GM19372 (cell line): ENCODE results near the gene CDKN2B.

ENCODE experiments used
- ATAC-seq: cut with Tn5 transposase; IDR thresholded peaks from one replicate; pipeline ENCODE4 v1.9.1; 2021; ENCODE audit warnings: mild to moderate bottlenecking, low read depth, moderate library complexity; ENCODE audit not compliant: unreplicated experiment

CDKN2B gene

DNA sequence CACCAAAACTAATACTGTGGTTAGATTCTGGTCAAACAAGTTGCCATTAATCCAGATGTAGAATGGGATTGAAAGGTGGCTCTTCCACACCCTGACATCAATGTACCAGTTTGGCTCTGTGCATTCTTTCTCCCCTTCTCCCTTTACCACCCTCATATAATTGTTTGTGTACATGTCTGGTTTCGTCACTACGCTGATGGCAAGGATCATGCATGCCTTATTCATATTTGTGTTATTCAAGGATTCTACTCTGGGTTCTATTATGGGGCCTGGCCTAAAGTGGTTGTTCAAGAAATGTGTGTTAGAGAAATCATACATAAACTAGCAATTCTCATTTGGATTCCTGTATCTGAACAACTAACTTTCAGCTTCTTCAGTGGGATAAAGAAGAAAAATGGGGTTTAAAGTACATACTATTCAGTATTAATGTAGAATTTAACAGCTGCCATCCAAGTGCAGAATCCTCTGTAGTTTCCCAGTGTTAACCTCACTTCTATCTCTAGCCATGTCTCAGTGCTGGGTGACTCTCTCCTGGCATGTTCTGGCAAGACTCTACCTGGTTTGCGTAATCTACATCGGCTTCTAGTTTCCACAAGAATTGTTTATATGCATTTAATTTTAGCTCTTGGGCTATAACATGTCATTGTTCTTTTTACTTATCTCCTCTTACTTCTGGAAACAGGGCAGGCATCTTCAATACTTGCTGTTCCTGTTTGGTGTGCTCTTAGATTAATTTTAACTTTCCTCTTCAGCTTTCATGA is 27.9 kb upstream of the CDKN2B start:
- no peak for ATAC-seq

DNA sequence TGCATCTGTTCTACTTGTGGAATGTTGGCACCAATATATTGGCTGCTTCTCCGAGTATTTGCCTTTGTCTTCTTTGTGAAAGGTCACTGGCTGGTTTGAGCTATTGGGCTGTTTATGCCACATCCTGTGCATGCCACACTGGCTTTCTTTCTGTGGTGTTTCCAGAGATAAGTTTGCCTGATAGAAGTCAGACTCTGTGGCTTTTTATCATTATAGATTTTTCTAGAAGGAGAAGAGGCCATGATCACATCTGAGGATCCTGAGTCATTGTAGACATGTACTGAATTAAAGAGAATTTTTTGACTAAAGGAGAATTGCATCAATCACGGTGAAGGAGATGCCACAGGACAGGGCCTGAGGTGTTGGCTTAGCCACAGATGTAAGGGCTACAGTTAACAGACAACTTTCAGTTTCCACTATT is 26.5 kb upstream of the CDKN2B start:
- no peak for ATAC-seq

DNA sequence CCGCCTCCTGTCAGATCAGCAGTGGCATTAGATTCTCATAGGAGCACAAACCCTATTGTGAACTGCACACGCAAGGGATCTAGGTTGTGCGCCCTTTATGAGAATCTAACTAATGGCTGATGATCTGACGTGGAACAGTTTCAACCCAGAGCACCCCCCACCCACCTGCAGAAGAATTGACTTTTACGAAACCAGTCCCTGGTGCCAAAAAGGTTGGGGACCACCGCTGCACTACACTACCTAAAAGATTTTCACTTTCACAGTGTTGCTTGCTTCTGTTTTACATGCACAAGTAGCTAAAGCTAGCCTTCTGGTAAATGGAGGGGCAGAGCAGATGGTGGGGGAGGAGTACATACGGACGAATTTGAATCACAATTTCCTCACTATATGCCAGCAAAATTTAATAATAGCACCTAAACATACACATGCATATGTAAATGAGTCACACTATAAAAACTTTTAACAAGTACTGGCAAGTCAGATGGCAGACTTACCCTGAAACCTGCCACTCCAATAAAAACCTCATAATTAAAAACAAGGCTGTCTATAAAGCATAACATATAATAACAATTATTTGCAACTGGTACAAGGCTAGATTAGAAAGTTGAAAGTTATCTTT is 24.0 kb upstream of the CDKN2B start:
- no peak for ATAC-seq

DNA sequence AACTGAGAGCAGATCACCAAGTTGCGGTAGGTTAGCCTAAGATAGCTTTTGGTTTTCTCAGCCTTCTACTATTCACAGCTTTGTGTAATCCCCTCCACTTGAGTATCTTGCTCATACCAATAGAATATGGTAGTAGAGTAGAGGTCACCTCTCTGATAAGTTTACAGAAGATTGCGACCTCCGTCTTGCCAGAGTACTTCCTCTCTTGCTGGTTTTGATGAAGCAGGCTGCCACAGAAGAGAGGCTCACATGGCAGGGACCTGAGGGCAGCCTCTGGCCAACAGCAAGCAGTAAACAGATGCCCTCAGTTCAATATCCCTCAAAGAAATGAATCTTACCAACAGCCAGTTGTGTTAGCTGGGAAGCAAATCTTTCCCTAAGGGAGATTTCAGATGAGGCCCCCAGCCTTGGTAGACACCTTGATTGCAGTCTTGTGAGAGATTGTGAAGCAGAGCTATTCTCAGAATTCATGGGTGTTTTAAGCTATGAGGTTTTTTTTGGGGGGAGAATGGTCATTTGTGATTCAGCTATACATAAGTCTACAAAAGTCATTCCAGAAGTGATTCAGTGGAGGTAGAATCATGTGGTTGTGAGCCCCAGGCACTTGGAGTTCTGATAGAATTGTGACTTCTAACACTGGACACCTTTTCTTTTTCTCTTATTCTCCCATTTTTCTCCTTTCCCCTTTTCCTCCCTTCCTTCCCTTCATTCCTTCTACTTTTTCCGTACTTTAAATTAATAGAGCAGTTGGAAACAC is 22.7 kb upstream of the CDKN2B start:
- no peak for ATAC-seq

DNA sequence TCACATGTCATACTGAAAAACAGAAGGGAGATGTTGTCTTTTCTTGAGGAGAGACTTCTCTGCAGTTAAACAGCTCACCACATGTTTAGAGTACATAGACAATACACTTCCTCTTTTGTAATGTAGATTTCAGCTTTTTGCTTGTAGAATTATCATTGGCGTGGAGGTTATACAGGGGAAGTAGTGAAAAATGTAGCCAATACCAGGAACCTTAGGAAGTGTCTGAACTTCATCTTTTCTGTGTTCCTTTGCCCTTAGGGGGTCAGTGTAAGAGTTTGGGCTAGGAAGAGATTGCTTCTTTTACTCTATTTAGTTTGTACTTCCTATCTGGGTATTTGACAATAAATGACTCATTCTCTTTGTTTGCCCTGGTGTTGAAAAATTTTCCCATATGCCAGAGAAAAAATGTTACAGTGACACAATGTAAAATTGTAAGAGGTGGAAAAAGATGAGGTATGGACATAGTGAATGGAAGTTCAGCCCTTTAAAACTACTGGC is 21.0 kb upstream of the CDKN2B start:
- ATAC-seq = peak; percentile 90

DNA sequence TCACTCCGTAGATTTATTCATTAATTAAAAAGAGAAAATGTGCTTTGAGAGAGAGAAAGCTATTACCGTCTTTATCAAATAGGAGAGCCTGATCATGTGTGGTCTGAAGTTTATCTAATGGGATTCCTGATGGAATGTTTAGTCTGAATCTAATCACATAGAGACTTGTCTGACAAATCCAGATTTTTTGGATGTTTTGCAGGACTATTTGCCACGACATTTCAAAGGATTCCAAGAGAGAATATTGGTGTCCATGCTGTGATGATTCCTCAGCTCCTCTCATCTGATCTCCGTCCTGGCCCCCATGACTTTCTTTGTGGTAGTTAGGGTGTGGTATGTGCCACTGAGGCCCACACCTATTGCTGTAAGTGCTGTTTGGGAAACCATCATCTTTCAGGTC is 20.1 kb upstream of the CDKN2B start:
- ATAC-seq = no peak

DNA sequence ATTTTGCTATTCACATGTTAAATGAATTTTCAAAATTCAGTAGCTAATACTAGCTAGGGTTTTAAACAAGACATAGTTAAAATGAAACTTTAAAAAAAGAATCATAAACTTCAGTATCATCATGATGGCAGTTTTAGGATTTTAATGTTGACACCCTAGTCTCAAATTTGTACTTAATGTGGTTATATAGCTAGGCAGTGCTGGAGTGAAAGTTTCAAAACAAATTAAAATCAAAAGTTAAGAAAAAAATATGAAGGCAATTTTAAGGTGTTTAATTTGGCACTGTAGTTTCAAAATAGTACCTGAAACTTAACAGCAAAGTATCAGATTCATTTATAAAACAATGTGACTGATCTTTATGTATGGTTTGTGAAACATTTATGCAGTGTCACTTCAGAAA is 19.3 kb upstream of the CDKN2B start:
- ATAC-seq = no peak

DNA sequence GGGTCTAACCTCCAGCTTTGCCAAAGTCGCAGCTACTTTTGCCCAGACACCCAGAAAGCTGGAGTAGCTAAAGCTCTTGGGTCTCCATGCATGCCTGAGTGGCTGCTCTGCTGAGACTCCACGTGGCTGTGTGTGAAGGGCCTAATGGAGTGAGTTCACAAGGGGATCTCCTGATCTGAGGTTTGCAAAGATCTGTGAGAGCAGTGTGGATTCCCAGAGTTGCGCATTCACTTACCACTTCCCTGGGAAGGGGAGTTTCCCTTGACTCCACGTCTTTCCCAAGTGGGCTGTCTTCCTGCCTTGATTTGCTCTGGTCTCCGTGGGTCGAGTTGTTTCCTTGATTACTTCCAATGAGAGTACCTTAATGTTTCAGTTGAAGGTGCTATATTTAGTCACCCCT is 17.6 kb upstream of the CDKN2B start:
- ATAC-seq = no peak

DNA sequence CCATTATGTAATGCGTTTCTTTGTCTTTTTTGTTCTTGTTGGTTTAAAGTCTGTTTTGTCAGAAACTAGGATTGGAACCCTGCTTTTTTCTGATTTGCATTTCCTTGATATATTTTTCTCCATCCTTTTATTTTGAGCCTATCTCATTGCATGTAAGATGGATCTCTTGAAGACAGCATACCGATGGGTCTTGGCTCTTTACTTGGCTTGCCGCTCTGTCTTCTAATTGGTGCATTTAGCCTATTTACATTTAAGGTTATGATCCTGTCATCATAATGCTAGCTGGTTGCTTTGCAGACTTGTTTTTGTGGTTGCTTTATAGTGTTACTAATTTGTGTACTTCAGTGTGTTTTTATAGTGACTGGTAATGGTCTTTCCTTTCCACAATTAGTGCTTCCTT is 13.3 kb upstream of the CDKN2B start:
- ATAC-seq = no peak

DNA sequence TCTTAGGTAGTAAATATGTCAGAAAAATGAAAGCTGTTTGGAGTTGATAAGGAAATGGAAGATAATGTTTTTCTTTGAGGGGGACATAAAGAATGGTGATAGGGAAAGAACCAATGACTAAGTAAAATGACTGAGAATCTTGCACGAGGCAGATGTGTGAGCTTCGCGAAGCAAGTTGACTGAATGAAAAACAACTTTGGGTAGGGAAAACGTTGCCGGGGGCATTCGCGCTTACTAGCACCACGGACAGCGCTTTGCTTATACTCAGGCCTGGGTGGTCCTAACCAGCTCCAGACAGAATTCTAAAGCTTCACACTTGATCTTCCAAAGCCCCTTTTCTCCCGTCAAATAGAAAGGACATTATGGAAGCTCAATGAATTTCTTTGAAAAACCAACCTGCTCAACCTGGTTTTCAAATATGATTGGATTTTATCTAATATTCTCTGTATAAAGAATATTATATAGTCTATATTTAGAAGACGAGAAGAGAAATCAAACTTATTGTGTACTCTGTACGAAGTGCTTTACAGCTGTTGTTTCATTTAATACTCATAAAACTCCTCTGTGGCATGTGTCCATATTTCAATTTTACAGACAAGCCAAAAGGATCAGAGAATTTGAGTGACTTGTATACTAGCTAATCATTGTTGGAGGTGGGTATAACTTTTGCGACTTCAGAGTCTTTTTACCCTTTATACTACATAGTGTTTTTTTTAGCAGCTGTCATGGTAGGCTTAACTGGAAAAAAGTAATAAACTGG is 1.9 kb upstream of the CDKN2B start:
- ATAC-seq = no peak

DNA sequence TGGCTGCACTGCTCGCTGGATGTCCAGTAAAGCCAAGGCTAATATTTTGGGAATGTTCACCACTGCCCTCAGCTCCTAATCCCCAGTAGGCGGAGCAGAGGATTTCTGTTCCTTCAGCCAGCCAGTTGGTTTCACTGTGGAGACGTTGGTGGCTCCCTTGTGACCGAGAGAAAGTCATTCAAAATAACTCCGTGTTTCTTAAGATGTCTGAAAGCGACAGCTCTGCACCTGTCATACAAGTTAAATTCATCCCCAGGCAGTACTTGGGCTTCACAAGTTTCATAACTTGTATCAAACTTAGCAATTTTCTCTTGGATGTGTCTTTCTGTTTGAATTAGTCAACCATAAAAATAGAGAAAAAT is 382 bp upstream of the CDKN2B start:
- ATAC-seq = peak; percentile 25

DNA sequence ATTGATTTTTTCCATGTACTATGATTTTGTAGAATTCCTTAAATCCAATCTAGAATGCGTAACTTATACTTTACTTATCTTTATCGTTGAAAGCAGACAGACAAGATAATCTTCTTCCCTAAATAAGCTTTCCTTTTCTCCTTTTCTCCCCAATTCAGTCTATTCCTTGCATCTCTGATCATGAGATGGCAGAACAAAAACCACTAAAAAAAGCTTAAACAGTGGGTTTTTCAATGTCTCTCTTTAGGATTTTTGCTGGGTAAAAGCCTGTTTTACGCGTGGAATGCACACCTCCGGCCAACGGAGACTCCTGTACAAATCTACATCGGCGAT is 755 bp downstream of the CDKN2B start:
- no peak for ATAC-seq

DNA sequence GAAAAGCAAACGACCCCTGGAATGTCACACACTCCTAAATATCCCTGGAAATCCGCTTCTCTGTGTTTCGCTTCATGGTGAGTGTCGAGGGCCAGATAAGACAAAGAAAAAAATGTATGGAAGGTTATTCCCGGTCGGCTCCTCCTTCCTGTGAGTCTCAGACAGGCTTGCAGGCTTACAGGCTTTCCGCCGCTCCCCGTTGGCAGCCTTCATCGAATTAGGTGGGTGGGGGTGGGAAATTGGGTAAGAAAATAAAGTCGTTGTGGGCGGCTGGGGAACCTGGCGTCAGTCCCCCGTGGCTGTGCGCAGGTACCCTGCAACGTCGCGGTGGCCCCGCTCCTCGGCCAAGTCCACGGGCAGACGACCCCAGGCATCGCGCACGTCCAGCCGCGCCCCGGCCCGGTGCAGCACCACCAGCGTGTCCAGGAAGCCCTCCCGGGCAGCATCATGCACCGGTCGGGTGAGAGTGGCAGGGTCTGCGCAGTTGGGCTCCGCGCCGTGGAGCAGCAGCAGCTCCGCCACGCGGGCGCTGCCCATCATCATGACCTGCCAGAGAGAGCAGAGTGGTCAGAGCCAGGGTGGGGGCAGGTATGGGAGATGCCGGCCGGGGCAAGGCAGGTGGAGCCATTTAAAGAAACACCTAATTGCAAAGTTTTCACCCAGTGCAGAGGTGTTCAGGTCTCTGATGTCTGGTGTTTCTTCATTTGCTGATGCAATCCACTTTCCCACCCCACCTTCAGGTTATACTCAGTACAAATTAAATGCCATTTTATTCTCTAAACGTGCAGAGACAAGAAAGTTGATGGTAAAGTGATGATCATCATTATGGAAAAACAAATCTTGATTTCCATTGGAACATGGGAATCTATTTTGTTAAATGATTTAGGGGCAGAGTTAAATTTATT is 3.2 kb downstream of the CDKN2B start:
- ATAC-seq = no peak

DNA sequence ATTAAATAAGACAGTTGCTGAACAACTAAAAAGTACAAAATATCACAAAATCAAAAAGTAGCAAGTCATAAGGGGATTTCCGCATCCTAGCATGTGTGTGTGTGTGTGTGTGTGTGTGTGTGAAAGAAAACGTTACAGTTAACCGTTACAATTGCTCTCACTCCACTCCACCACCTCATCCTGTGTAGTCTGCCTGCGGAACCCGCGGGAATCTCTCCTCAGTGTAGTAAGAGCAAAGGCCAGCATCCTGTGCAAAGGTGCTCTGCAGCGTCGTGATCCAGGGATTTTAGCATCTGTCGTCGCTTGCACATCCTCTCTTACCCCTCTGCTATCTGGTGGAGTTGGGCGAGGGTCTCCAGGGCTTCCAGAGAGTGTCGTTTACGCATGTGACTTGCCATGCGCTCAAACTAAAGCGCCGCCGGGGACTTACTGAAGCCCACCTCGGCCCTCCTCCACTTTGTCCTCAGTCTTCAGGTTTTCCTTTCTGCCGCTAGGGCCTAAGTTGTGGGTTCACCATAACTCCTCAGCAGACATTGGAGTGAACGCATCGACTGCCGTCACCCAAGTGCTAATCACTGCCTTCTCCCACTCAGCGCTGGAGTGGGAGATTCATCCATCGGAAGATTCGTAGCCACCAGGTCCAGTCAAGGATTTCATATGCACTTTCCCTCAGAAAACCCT is 3.9 kb downstream of the CDKN2B start:
- ATAC-seq = no peak

DNA sequence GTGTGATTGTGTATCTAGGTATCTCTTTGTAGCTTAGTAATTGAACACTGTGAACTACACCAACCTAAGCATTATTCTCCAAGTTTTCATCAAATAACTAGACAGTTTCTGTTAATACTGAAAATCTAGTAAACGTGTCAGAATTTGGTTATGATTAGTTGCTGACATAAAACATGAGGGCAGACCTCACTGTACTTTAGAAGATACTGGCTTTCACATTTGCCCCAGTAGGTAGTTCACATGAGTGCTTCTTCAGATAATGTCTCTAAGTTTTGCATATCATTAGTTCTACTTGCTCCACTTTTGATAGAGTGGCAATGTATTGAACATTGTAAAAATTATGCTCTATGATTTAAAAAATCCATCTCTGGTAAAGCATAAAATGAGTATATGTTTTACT is 7.1 kb downstream of the CDKN2B start:
- ATAC-seq = no peak

DNA sequence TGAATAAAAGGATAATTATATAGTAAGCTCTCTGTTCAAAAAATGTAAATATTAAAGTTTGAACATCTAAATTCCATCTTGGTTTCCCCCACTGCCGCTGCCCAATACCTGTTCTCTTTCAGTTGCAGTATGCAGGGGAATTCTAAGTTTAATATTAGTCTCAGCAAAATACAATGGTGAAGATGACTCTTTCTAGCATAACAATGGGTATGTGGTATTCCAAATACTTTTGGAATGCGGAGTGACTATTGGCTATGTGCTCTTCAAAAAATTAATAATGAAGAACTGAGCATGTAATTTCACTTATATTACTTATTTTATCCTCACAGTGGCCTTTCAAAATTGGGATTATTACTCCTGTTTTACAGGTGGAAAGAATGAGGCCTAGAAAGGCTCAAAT is 11.1 kb downstream of the CDKN2B start:
- no peak for ATAC-seq

DNA sequence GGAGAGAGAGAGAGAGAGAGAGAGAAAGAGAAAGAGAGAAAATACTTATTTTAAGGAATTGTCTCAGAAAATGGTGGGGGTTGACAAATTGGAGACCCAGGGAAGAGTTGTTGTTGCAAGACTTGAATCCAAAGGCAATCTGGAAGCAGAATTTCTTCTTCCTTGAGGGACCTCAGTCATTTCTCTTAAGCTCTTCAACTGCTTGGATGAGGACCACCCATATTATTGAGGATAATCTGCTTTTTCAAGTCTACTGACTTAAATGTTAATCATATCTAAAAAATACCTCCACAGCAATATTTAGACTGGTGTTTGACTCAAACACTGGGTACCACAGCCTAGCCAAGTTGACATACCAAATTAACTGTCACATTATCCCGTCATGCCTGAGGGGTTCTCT is 11.6 kb downstream of the CDKN2B start:
- no peak for ATAC-seq

DNA sequence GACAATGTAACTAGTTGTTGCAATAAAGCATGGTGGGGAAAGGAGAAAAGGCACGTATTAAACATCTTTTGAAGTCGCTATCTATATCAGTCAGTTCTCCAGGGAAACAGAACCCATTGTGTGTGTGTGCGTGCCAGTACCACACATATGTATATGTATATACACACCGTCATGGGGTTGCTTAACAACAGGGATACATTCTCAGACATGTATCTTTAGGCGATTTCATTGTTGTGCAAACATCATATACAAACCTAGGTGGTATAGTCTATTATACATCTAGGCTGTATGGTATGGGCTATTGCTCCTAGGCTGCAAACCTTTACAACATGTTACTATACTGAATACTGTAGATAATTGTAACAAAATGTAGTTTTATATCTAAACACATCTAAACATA is 12.2 kb downstream of the CDKN2B start:
- ATAC-seq = no peak

DNA sequence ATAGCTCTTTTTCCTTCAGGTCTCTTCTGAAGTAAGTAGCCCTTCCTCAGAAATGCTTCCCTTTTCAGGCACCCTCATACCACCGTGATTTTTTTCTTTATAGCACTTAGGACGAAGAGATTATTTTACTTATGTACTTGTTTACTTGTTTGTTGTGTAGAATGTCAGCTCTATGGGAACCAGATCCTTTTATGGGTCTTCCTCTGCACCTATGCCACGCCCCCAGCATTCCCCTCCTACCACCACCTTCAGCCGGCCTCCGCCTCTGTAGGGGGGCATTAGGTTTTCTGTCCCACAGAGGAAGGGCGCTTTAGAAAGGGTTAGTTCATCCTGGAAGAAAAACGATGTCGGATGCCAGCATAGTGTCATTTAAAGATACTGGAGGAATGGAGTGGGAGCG is 12.7 kb downstream of the CDKN2B start:
- ATAC-seq = no peak
